Activated naive CD4-positive, alpha-beta T cell treated with anti-CD3 and anti-CD28 coated beads, Interleukin-2, amount 10 ng/mL, durations not matched to agents 7 days and 5 days (primary cell): ENCODE measurements around the gene LRP11.
"Not testable (repeated sequence)": the region's sequence is repeated elsewhere in the genome, so short reads cannot be mapped to it uniquely, and the experiment has no call there.

ENCODE experiments used
- CTCF ChIA-PET: fragments of 350-600 bp; sonication (Branson Sonifier 250); formaldehyde crosslinking; loops from one replicate; lab custom pipeline; 2021; ENCODE audit warnings: antibody characterized with exemption; lab: Charles Lee
- DNase-seq: peaks from one replicate; pipeline ENCODE4 v3.0.0-alpha.2; 2020
- H3K27ac Mint-ChIP-seq: one replicate; pipeline ENCODE4 v1.8.0; 2021; ENCODE audit warnings: mild to moderate bottlenecking, moderate library complexity, mixed read lengths
- H3K27me3 Mint-ChIP-seq: one replicate; pipeline ENCODE4 v1.8.0; 2021; ENCODE audit warnings: mild to moderate bottlenecking, mixed read lengths
- H3K36me3 Mint-ChIP-seq: one replicate; pipeline ENCODE4 v1.8.0; 2021; ENCODE audit warnings: mixed read lengths
- H3K4me1 Mint-ChIP-seq: one replicate; pipeline ENCODE4 v1.8.0; 2021; ENCODE audit warnings: mixed read lengths
- H3K4me3 Mint-ChIP-seq: one replicate; pipeline ENCODE4 v1.8.0; 2021; ENCODE audit warnings: mild to moderate bottlenecking, moderate library complexity, mixed read lengths
- H3K9me3 Mint-ChIP-seq: one replicate; pipeline ENCODE4 v1.8.0; 2021; ENCODE audit warnings: mixed read lengths

Gene LRP11

GRCh38 chr6:149903938-149904611, 39.9 kb upstream of the LRP11 start:
- Mint-ChIP-seq H3K36me3 (no peaks in the 10 kb centered on the region), H3K27me3 (peaks cover 47% of the 10 kb centered on the region), H3K27ac (no peak overlapping the region), H3K9me3 (peaks cover 10% of the 10 kb centered on the region), H3K4me3 (no peak overlapping the region), H3K4me1 (no peaks in the 10 kb centered on the region)
- no peak for DNase-seq
- CTCF ChIA-PET = no interaction called here

- H3K36me3 Mint-ChIP-seq = no peaks in the 10 kb centered on the region
- no peak for DNase-seq
- CTCF ChIA-PET = no interaction called here
- H3K27ac Mint-ChIP-seq = no peak overlapping the region
- peaks cover 55% of the 10 kb centered on the region for H3K27me3 Mint-ChIP-seq
- no peak overlapping the region for H3K4me3 Mint-ChIP-seq
- H3K9me3 Mint-ChIP-seq = no peaks in the 10 kb centered on the region
- H3K4me1 Mint-ChIP-seq = peaks cover 2% of the 10 kb centered on the region
These were observed 37.4 kb upstream of the LRP11 start for GRCh38 chr6:149901444-149902140.

GRCh38 chr6:149900620-149901443, 36.7 kb upstream of the LRP11 start:
- no peaks in the 10 kb centered on the region for H3K9me3 Mint-ChIP-seq
- CTCF ChIA-PET = no interaction called here

GRCh38 chr6:149899926-149900619, 35.9 kb upstream of the LRP11 start:
- Mint-ChIP-seq H3K9me3 (no peaks in the 10 kb centered on the region), H3K4me1 (peaks cover 16% of the 10 kb centered on the region), H3K36me3 (no peaks in the 10 kb centered on the region), H3K27me3 (peaks cover 47% of the 10 kb centered on the region), H3K27ac (no peak overlapping the region), H3K4me3 (no peak overlapping the region)
- CTCF ChIA-PET = no interaction called here
- DNase-seq = no peak

More at GRCh38 chr6:149900620-149901443, 36.7 kb upstream of the LRP11 start:
- no peak overlapping the region for H3K27ac Mint-ChIP-seq
- H3K4me3 Mint-ChIP-seq = no peak overlapping the region
- H3K36me3 Mint-ChIP-seq = no peaks in the 10 kb centered on the region
- DNase-seq = no peak
- peaks cover 10% of the 10 kb centered on the region for H3K4me1 Mint-ChIP-seq
- peaks cover 50% of the 10 kb centered on the region for H3K27me3 Mint-ChIP-seq

- Mint-ChIP-seq H3K36me3 (no peaks in the 10 kb centered on the region), H3K4me3 (no peak overlapping the region), H3K27me3 (peaks cover 51% of the 10 kb centered on the region), H3K9me3 (no peaks in the 10 kb centered on the region), H3K27ac (no peak overlapping the region), H3K4me1 (peaks cover 17% of the 10 kb centered on the region)
- no peak for DNase-seq
- CTCF ChIA-PET = no interaction called here
These were observed 35.3 kb upstream of the LRP11 start for GRCh38 chr6:149899486-149899885.

GRCh38 chr6:149898966-149899365, 34.8 kb upstream of the LRP11 start:
- CTCF ChIA-PET = interaction anchor here (1.1 kb wide), 1 partner anchor 59 kb away, joined by 4 read pairs; no protein-coding TSS in a partner anchor
- no peak overlapping the region for H3K27ac Mint-ChIP-seq
- DNase-seq = no peak

GRCh38 chr6:149897855-149898744, 33.9 kb upstream of the LRP11 start, which contains the start of gene RAET1E:
RAET1E (minus strand) TSS chr6:149898113; CDS start chr6:149890901, 7,212 bp downstream.
- H3K4me3 Mint-ChIP-seq = no peak within 1 kb of the TSS
- H3K27ac Mint-ChIP-seq = no peak within 1 kb of the TSS
- CTCF ChIA-PET = interaction anchor here (1.1 kb wide), 1 partner anchor 58 kb away, joined by 4 read pairs; no protein-coding TSS in a partner anchor
- H3K27me3 Mint-ChIP-seq = peaks cover 38% of the 10 kb centered on the region
- no peaks in the 10 kb centered on the region for H3K9me3 Mint-ChIP-seq
- peaks cover 17% of the 10 kb centered on the region for H3K4me1 Mint-ChIP-seq
- no peaks in the 10 kb centered on the region for H3K36me3 Mint-ChIP-seq
- DNase-seq = no peak

More at GRCh38 chr6:149898966-149899365, 34.8 kb upstream of the LRP11 start:
- Mint-ChIP-seq H3K4me3 (no peak overlapping the region), H3K9me3 (no peaks in the 10 kb centered on the region), H3K36me3 (no peaks in the 10 kb centered on the region), H3K4me1 (peaks cover 17% of the 10 kb centered on the region), H3K27me3 (peaks cover 46% of the 10 kb centered on the region)

- CTCF ChIA-PET = interaction anchor here (0.9 kb wide), 1 partner anchor 61 kb away, joined by 3 read pairs; no protein-coding TSS in a partner anchor
- H3K27me3 Mint-ChIP-seq = peaks cover 38% of the 10 kb centered on the region
- H3K4me1 Mint-ChIP-seq = peaks cover 17% of the 10 kb centered on the region
- H3K27ac Mint-ChIP-seq = no peak overlapping the region
- no peaks in the 10 kb centered on the region for H3K36me3 Mint-ChIP-seq
- DNase-seq = no peak
- no peak overlapping the region for H3K4me3 Mint-ChIP-seq
- no peaks in the 10 kb centered on the region for H3K9me3 Mint-ChIP-seq
These were observed 33.0 kb upstream of the LRP11 start for GRCh38 chr6:149897015-149897697.

GRCh38 chr6:149896491-149896890, 32.3 kb upstream of the LRP11 start:
- H3K27me3 Mint-ChIP-seq = peaks cover 38% of the 10 kb centered on the region

GRCh38 chr6:149895833-149896271, 31.7 kb upstream of the LRP11 start:
- Mint-ChIP-seq H3K27me3 (peaks cover 32% of the 10 kb centered on the region), H3K27ac (no peak overlapping the region)
- CTCF ChIA-PET = interaction anchor here (0.6 kb wide), 1 partner anchor 763 kb away, joined by 4 read pairs; no protein-coding TSS in a partner anchor

More at GRCh38 chr6:149896491-149896890, 32.3 kb upstream of the LRP11 start:
- Mint-ChIP-seq H3K9me3 (no peaks in the 10 kb centered on the region), H3K27ac (no peak overlapping the region), H3K36me3 (no peaks in the 10 kb centered on the region), H3K4me3 (no peak overlapping the region), H3K4me1 (peaks cover 17% of the 10 kb centered on the region)
- no peak for DNase-seq
- CTCF ChIA-PET = interaction anchor here (0.9 kb wide), 1 partner anchor 60 kb away, joined by 3 read pairs; no protein-coding TSS in a partner anchor

GRCh38 chr6:149895048-149895590, 31.0 kb upstream of the LRP11 start:
- H3K36me3 Mint-ChIP-seq = no peaks in the 10 kb centered on the region
- peaks cover 17% of the 10 kb centered on the region for H3K4me1 Mint-ChIP-seq
- no peak overlapping the region for H3K27ac Mint-ChIP-seq
- no peak for DNase-seq
- H3K4me3 Mint-ChIP-seq = no peak overlapping the region
- CTCF ChIA-PET = interaction anchor here (0.6 kb wide), 1 partner anchor 764 kb away, joined by 4 read pairs; no protein-coding TSS in a partner anchor
- peaks cover 34% of the 10 kb centered on the region for H3K27me3 Mint-ChIP-seq
- no peaks in the 10 kb centered on the region for H3K9me3 Mint-ChIP-seq

More at GRCh38 chr6:149895833-149896271, 31.7 kb upstream of the LRP11 start:
- H3K9me3 Mint-ChIP-seq = no peaks in the 10 kb centered on the region
- H3K4me1 Mint-ChIP-seq = peaks cover 17% of the 10 kb centered on the region
- no peak overlapping the region for H3K4me3 Mint-ChIP-seq
- no peak for DNase-seq
- no peaks in the 10 kb centered on the region for H3K36me3 Mint-ChIP-seq

- not testable (repeated sequence) for H3K27ac Mint-ChIP-seq, H3K36me3 Mint-ChIP-seq
These were observed 27.7 kb upstream of the LRP11 start for GRCh38 chr6:149891864-149892263.

More at GRCh38 chr6:149891864-149892263, 27.7 kb upstream of the LRP11 start:
- Mint-ChIP-seq H3K4me1 (peaks cover 17% of the 10 kb centered on the region), H3K27me3 (peaks cover 32% of the 10 kb centered on the region)
- H3K4me3 Mint-ChIP-seq, CTCF ChIA-PET, DNase-seq, H3K9me3 Mint-ChIP-seq: not testable (repeated sequence)
